Keratinocyte (primary cell): ENCODE measurements around the gene DNAJC2. TPM values are rescaled to one million over a fixed set of nuclear protein-coding genes. Genes with fewer than 3 reads are reported as not detected.

Source experiments
- DNase-seq: peaks from one replicate; pipeline ENCODE4 v3.0.0-alpha.2; 2011; ENCODE audit warnings: low read depth, missing footprints, low spot score
- FAIRE-seq: peaks from 2 replicates; lab custom pipeline; 2011; peaks lifted over from hg19 to GRCh38; lab: Jason Lieb, UNC
- H2AFZ ChIP-seq: 2 replicates; pipeline ENCODE4 v1.6.0; 2012; ENCODE audit warnings: low read length, control low read depth, inconsistent platforms; ENCODE audit not compliant: control insufficient read depth
- H3K27ac ChIP-seq: 2 replicates; pipeline ENCODE4 v1.5.1; 2011; ENCODE audit warnings: low read length; ENCODE audit not compliant: control insufficient read depth, insufficient read depth
- H3K27me3 ChIP-seq: 3 replicates; pipeline ENCODE4 v1.6.0; 2011; ENCODE audit warnings: low read length; ENCODE audit not compliant: control insufficient read depth, insufficient read depth; ENCODE audit errors: extremely low read depth
- H3K36me3 ChIP-seq, 2 experiments: 2 replicates in 1 of 2; 3 replicates in 1 of 2; pipeline ENCODE4 v1.5.1; 2011; ENCODE audit warnings: low read length in 2 of 2, mild to moderate bottlenecking in 1 of 2; ENCODE audit not compliant: control insufficient read depth in 2 of 2, insufficient read depth in 2 of 2; ENCODE audit errors: extremely low read depth in 1 of 2
- H3K4me1 ChIP-seq: 3 replicates; pipeline ENCODE4 v1.5.1; 2011; ENCODE audit warnings: low read length; ENCODE audit not compliant: control insufficient read depth, insufficient read depth; ENCODE audit errors: extremely low read depth
- H3K4me2 ChIP-seq: 3 replicates; pipeline ENCODE4 v1.6.0; 2011; ENCODE audit warnings: low read depth, low read length; ENCODE audit not compliant: control insufficient read depth, insufficient read depth; ENCODE audit errors: extremely low read depth
- H3K4me3 ChIP-seq, 3 experiments: fragments of 200-600 bp in 1 of 3; sonication (generic) in 1 of 3; 2 replicates in 2 of 3; 3 replicates in 1 of 3; pipeline ENCODE4 v1.5.1; 2011 to 2016; ENCODE audit warnings: low read length in 3 of 3, mild to moderate bottlenecking in 3 of 3, control low read depth in 2 of 3, inconsistent platforms in 1 of 3, low read depth in 1 of 3, mixed read lengths in 1 of 3, mixed run types in 1 of 3, moderate library complexity in 1 of 3; ENCODE audit not compliant: control insufficient read depth in 2 of 3, insufficient read depth in 2 of 3; ENCODE audit errors: extremely low read depth in 1 of 3
- H3K79me2 ChIP-seq: 2 replicates; pipeline ENCODE4 v1.6.0; 2012; ENCODE audit warnings: low read length; ENCODE audit not compliant: control insufficient read depth, insufficient read depth
- H3K9ac ChIP-seq: 3 replicates; pipeline ENCODE4 v1.6.0; 2011; ENCODE audit warnings: low read length; ENCODE audit not compliant: control insufficient read depth, insufficient read depth; ENCODE audit errors: extremely low read depth
- H3K9me1 ChIP-seq: 3 replicates; pipeline ENCODE4 v1.6.0; 2011; ENCODE audit warnings: low read length; ENCODE audit not compliant: control insufficient read depth, insufficient read depth; ENCODE audit errors: extremely low read depth
- H3K9me3 ChIP-seq: 2 replicates; pipeline ENCODE4 v1.5.1; 2012; ENCODE audit warnings: low read depth, low read length; ENCODE audit not compliant: control insufficient read depth
- H4K20me1 ChIP-seq: 3 replicates; pipeline ENCODE4 v1.6.0; 2011; ENCODE audit warnings: low read length; ENCODE audit not compliant: control insufficient read depth, insufficient read depth; ENCODE audit errors: extremely low read depth
- EZH2 ChIP-seq: IDR thresholded peaks from one replicate; pipeline ENCODE4 v1.6.1; 2012; ENCODE audit warnings: inconsistent platforms, mild to moderate bottlenecking, low read length, moderate library complexity
- dilution Hi-C: fragments of 300-500 bp; cut with MboI; formaldehyde crosslinking; loops from one replicate; pipeline ENCODE4 v1.7.0; 2020; ENCODE audit warnings: low sequenced_read_pairs; ENCODE audit not compliant: extremely low pct_ligation_motif_present
- polyA plus RNA-seq, 5 experiments: library from polyadenylated mRNA; depleted of rRNA in 3 of 5; stranded (reverse) in 3 of 5; stranded (forward) in 1 of 5; unstranded in 1 of 5; fragments of >200 nt; gene quantifications; 1 replicate in 1 of 5; 2 replicates in 3 of 5; 3 replicates in 1 of 5; pipeline versions ENCODE4 v1.2.1 to v1.2.3, GENCODE V29; 2011 to 2012; ENCODE audit warnings: missing spikeins in 2 of 5, low read depth in 1 of 5, low replicate concordance in 1 of 5
- TF ChIP-seq, protein P1 (sequence below), 3 experiments: IDR thresholded peaks in 1 of 3; conservative IDR thresholded peaks in 1 of 3; optimal IDR thresholded peaks in 1 of 3; 2 replicates in 2 of 3; 3 replicates in 1 of 3; pipeline versions ENCODE3 to v1.5.1; 2011; ENCODE audit warnings: low read length in 3 of 3, mild to moderate bottlenecking in 3 of 3, moderate library complexity in 2 of 3, control low read depth in 1 of 3, inconsistent platforms in 1 of 3; ENCODE audit not compliant: insufficient read depth in 2 of 3; ENCODE audit errors: extremely low read depth in 1 of 3

DNAJC2 gene
- polyA plus RNA-seq, 1 donor (not counting 4 experiments of a cell fraction or from before 2014, with no cell fraction given): 25.8 TPM

- Histone ChIP-seq H3K9ac (no peak overlapping the region), H3K79me2 (no peaks in the 10 kb centered on the region), H3K4me2 (no peak overlapping the region), H3K4me3 (no peak overlapping the region), H3K27me3 (no peaks in the 10 kb centered on the region), H3K36me3 (no peaks in the 10 kb centered on the region), H3K4me1 (no peaks in the 10 kb centered on the region), H4K20me1 (no peaks in the 10 kb centered on the region), H3K9me3 (no peaks in the 10 kb centered on the region), H3K27ac (no peak overlapping the region), H3K9me1 (no peaks in the 10 kb centered on the region), H2AFZ (no peak overlapping the region)
- FAIRE-seq: no peak
- DNase-seq: no peak
- no peak for TF ChIP-seq EZH2
- TF ChIP-seq, protein P1, sequence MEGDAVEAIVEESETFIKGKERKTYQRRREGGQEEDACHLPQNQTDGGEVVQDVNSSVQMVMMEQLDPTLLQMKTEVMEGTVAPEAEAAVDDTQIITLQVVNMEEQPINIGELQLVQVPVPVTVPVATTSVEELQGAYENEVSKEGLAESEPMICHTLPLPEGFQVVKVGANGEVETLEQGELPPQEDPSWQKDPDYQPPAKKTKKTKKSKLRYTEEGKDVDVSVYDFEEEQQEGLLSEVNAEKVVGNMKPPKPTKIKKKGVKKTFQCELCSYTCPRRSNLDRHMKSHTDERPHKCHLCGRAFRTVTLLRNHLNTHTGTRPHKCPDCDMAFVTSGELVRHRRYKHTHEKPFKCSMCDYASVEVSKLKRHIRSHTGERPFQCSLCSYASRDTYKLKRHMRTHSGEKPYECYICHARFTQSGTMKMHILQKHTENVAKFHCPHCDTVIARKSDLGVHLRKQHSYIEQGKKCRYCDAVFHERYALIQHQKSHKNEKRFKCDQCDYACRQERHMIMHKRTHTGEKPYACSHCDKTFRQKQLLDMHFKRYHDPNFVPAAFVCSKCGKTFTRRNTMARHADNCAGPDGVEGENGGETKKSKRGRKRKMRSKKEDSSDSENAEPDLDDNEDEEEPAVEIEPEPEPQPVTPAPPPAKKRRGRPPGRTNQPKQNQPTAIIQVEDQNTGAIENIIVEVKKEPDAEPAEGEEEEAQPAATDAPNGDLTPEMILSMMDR (optimal IDR thresholded peaks at IDR 0.05 in 1 of 3, IDR thresholded peaks at IDR 0.05 in 1 of 3, conservative IDR thresholded peaks at IDR 0.05 in 1 of 3; ENCODE audit: extremely low read depth in 1 of 3, insufficient read depth in 2 of 3, low read length in 3 of 3): no peak
- dilution Hi-C loops: no loop called here
Observed at GRCh38 chr7:103388469-103389140, 44.0 kb upstream of the DNAJC2 start.

- H2AFZ ChIP-seq: no peak overlapping the region
- no peak overlapping the region for H3K4me2 ChIP-seq
- no peak overlapping the region for H3K27ac ChIP-seq
- H3K9me3 ChIP-seq: no peaks in the 10 kb centered on the region
- H3K4me3 ChIP-seq: no peak overlapping the region
- H3K4me1 ChIP-seq: no peaks in the 10 kb centered on the region
- H3K79me2 ChIP-seq: no peaks in the 10 kb centered on the region
- H3K27me3 ChIP-seq: no peaks in the 10 kb centered on the region
- H3K36me3 ChIP-seq: no peaks in the 10 kb centered on the region
- DNase-seq (no peak), FAIRE-seq (no peak)
- no peak for TF ChIP-seq EZH2
- TF ChIP-seq, protein P1 (optimal IDR thresholded peaks at IDR 0.05 in 1 of 3, IDR thresholded peaks at IDR 0.05 in 1 of 3, conservative IDR thresholded peaks at IDR 0.05 in 1 of 3; ENCODE audit: extremely low read depth in 1 of 3, insufficient read depth in 2 of 3, low read length in 3 of 3): no peak
- no peaks in the 10 kb centered on the region for H4K20me1 ChIP-seq
- H3K9me1 ChIP-seq: no peaks in the 10 kb centered on the region
- dilution Hi-C loops: no loop called here
- no peak overlapping the region for H3K9ac ChIP-seq
Observed at GRCh38 chr7:103387242-103387641, 42.7 kb upstream of the DNAJC2 start.
